Measurements from ENCODE around the gene GARNL3.

GARNL3 gene

GRCh38 chr9:127370147-127370579 lies 105.6 kb downstream of the GARNL3 start:
- no peaks in the 10 kb centered on the region for H3K36me3 ChIP-seq (ENCODE audit: control insufficient read depth, insufficient read depth, low read length)
- no peaks in the 10 kb centered on the region for H3K27me3 ChIP-seq (ENCODE audit: control insufficient read depth, insufficient read depth, low read length)
- H3K4me2 ChIP-seq (ENCODE audit: low read length) = no peak overlapping the region
- no peaks in the 10 kb centered on the region for H3K79me2 ChIP-seq
- H2AFZ ChIP-seq = no peak overlapping the region
- no peak overlapping the region for H3K9ac ChIP-seq
- no peak for TF ChIP-seq CTCF (IDR thresholded peaks at IDR 0.05)
- H3K9me3 ChIP-seq (ENCODE audit: control insufficient read depth, low read length) = no peaks in the 10 kb centered on the region
- no peaks in the 10 kb centered on the region for H3K4me1 ChIP-seq
- no peak overlapping the region for H3K27ac ChIP-seq
- H3K4me3 ChIP-seq (ENCODE audit: low read depth, low read length) = no peak overlapping the region

GRCh38 chr9:127370672-127371648 lies 106.4 kb downstream of the GARNL3 start:
- Histone ChIP-seq H3K4me3 (ENCODE audit: low read depth, low read length) (no peak overlapping the region), H3K36me3 (ENCODE audit: control insufficient read depth, insufficient read depth, low read length) (no peaks in the 10 kb centered on the region), H3K4me1 (no peaks in the 10 kb centered on the region), H3K9ac (no peak overlapping the region), H3K27ac (no peak overlapping the region), H3K9me3 (ENCODE audit: control insufficient read depth, low read length) (no peaks in the 10 kb centered on the region), H2AFZ (no peak overlapping the region), H3K27me3 (ENCODE audit: control insufficient read depth, insufficient read depth, low read length) (no peaks in the 10 kb centered on the region), H3K79me2 (no peaks in the 10 kb centered on the region), H3K4me2 (ENCODE audit: low read length) (no peak overlapping the region)
- no peak for TF ChIP-seq CTCF (IDR thresholded peaks at IDR 0.05)

- no peaks in the 10 kb centered on the region for H3K36me3 ChIP-seq (ENCODE audit: control insufficient read depth, insufficient read depth, low read length)
- H2AFZ ChIP-seq = no peak overlapping the region
- H3K4me1 ChIP-seq = no peaks in the 10 kb centered on the region
- H3K9ac ChIP-seq = no peak overlapping the region
- H3K79me2 ChIP-seq = no peaks in the 10 kb centered on the region
- no peak overlapping the region for H3K27ac ChIP-seq
- no peak overlapping the region for H3K4me3 ChIP-seq (ENCODE audit: low read depth, low read length)
- no peak overlapping the region for H3K4me2 ChIP-seq (ENCODE audit: low read length)
- TF ChIP-seq CTCF (IDR thresholded peaks at IDR 0.05) = no peak
- H3K27me3 ChIP-seq (ENCODE audit: control insufficient read depth, insufficient read depth, low read length) = no peaks in the 10 kb centered on the region
- H3K9me3 ChIP-seq (ENCODE audit: control insufficient read depth, low read length) = no peaks in the 10 kb centered on the region
Observed at GRCh38 chr9:127380479-127380878, 115.9 kb downstream of the GARNL3 start.

- no peaks in the 10 kb centered on the region for H3K9me3 ChIP-seq (ENCODE audit: control insufficient read depth, low read length)
- TF ChIP-seq CTCF (IDR thresholded peaks at IDR 0.05) = no peak
- H3K4me2 ChIP-seq (ENCODE audit: low read length) = no peak overlapping the region
- H3K27ac ChIP-seq = no peak overlapping the region
- no peaks in the 10 kb centered on the region for H3K27me3 ChIP-seq (ENCODE audit: control insufficient read depth, insufficient read depth, low read length)
- no peaks in the 10 kb centered on the region for H3K79me2 ChIP-seq
- H3K4me1 ChIP-seq = no peaks in the 10 kb centered on the region
- H3K36me3 ChIP-seq (ENCODE audit: control insufficient read depth, insufficient read depth, low read length) = no peaks in the 10 kb centered on the region
- no peak overlapping the region for H2AFZ ChIP-seq
- H3K4me3 ChIP-seq (ENCODE audit: low read depth, low read length) = no peak overlapping the region
- no peak overlapping the region for H3K9ac ChIP-seq
Observed at GRCh38 chr9:127382541-127382940, 118.0 kb downstream of the GARNL3 start.

All from parathyroid adenoma (tissue), 2 donors.